HG02852 (cell line): Measurements from ENCODE around the gene PLEKHA1.

Experiments
- ATAC-seq: cut with Tn5 transposase; IDR thresholded peaks from one replicate; pipeline ENCODE4 v1.9.1; 2021; ENCODE audit warnings: mild to moderate bottlenecking, moderate library complexity; ENCODE audit not compliant: unreplicated experiment

PLEKHA1 gene

DNA sequence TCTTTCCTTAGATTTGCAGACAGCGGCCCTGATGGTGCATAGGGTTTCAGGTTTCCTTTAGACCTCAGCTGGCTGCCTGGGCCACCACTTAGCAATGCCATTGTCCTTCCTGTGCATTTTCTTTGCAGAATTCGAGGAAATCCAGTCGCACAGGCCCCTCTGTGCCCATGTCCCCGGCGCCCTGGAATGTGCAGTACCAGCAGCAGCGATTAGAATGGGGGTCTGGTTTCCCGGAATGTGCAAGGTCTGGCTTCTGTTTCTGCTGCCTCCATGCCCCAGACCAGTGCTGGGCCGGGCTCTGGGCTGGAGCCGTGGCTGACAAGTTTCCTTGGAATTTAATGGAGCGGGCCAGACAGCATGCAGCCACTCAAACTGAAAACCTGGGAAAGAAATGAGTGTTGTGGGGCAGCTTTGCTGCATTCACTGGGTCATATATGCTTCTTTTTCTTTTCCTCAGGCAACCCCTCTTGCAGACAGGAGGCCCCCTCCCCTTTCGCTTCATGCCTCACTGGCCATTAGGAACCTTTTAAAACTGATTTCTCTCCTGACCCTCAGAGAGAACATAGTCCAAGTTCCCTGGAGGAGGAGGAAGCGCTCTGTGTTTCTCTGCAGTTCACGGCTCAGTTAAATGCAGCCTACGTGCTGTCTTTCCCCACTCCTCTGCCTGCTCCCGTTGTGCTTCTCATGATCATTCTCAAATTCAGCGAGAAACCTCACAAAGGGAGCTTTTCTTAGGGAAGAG is 101.3 kb downstream of the PLEKHA1 start:
- no peak for ATAC-seq

DNA sequence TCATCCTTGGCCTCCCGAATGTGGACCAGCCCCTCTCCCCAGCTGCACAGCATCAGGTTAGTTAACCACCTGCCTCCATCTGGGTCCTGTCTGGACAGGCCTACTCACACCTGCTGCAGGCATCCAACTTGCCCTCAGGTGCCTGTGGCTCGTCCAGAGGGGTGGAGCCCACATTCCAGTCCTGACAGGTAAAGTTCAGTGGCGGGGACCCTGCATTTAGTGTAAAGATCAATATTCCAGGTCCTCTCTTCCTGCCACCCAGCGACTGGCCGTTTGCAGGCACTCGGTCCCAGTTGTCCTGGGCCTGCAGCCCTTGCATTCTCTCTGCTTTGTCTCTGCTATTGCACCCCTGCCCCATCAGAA is 101.8 kb downstream of the PLEKHA1 start:
- ATAC-seq = no peak

GRCh38 chr10:122477436-122477835 is 102.9 kb downstream of the PLEKHA1 start:
- no peak for ATAC-seq

- ATAC-seq = no peak
Observed at GRCh38 chr10:122478971-122479370, 104.5 kb downstream of the PLEKHA1 start.

DNA sequence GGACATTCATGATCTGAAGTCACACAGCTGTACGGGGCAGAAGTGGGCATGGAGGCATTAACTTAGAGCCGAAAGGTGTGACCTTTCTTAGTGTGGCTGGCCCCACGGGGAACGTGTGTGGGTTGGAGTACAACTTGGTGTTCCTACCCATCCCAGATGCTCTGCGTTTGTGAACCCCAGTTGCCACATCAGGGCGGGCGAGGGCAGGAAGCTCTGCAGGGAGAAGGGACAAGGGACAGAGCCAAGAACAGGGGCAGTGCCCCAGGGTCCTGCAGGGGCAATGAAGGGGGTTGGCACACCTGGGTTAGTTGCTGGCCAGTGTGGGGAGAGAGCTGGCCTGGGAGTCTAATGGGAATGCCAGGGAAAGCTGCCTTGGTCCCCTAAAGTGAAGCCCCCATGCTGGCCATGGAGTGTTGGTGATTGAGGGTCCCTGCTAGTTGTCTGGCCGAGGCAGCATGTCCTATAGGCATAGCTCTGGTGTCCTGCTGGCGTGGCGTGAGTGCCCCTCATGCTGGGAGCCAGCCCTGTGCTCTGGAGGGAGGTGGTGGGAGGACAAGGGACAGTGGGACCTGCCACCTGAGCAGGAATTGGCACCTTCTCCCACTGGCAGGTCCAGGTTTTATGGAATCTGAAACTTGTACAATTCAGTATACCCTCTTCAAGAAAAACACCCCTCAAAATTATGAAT is 105.8 kb downstream of the PLEKHA1 start:
- ATAC-seq = no peak

DNA sequence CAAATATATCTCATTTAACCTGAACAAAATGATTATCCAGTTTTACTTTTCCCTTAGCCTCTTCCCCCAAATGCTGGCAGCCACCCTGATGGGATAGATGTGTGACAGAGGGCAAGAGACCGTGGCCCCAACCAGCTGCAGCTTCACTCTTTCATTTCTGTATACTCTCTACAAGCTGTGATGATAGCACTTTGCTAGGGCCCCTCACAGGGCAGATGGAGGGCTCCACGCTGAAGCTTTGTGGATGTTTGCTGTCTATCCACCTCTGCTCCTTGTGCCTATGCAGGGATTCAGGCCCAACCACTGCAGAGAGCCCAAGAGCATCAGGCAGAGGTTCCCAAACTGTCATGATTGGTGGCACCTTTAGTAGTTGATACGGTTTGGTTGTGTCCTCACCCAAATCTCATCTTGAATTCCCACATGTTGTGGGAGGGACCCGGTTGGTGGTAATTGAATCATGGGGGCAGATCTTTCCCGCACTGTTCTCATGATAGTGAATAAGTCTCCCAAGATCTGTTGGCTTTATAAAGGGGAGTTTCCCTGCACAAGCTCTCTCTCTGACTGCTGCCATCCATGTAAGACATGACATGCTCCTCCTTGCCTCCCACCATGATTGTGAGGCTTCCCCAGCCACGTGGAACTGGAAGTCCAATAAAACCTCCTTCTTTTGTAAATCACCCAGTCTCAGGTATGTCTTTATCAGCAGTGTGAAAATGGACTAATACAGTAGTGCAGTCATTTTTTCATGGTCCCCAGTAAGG is 107.0 kb downstream of the PLEKHA1 start:
- ATAC-seq = no peak
